ENCODE data around the gene CHST12.
"Not testable (repeated sequence)": the region's sequence is repeated elsewhere in the genome, so short reads cannot be mapped to it uniquely, and the experiment has no call there.

Gene CHST12

DNA sequence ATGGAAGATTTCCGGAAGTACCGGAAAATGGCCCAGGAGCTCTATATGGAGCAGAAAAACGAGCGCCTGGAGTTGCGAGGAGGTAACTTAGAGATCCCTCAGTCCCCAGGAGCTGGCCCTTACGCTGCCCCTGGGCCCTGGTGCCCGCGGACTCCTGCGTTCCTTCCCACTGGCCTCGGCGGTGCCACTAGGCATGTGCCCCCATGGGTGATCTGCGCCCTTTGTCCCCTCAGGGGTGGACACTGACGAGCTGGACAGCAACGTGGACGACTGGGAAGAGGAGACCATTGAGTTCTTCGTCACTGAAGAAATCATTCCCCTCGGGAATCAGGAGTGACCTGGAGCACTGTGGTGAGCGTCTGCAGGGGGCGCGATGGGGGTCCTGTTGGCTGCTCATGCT is 24.2 kb upstream of the CHST12 start:
- no peak for DNase-seq

DNA sequence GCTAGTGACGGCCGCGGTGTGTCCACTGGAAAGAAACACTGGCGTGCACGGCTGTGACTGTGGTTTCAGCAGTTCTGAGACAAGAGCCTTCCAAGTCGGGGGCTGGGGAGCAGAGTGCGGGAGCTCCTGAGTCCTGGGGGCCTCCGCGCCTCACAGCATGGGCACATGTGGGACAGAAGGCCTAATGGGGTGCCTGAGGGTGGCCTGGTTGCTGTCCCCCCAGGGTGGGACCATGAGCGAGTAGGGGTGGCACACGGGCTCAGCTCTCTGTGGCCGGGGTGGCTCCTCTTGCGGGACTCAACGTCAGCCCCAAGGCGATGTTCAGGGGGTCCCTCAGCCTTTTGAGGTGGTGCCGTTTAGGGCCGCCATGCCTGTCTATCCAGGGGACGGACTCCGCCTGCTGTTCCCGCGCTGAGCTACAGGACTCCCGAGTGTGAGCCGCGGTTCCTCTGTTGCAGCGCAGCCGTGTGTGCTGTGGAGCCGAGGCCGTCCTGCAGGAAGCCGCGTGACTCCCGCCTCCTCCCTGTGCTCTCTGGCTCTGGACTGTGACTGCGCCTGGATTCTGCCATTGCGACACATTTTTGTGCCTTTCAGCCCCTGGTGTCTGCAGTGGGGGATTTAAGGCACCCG is 23.5 kb upstream of the CHST12 start:
- DNase-seq, result no peak

DNA sequence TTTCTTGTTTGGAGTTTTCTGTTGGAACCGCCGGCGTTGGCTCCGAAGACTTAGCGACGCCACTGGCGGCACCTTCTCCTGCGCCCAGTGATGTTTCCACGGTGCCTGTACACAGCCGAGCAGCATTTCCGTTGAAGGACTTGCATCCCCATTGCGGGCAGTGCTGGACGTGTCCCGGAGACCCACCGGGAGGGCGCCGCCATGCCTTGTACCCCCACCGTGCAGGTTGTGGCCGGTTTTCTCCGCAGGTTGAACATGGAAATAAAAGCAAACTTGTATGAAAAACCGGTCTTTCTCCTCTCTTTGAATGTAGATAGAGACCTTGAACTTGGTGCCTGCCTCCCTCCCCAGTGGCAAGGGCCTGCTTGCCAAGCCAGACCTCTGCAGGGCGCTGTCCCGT is 22.9 kb upstream of the CHST12 start:
- DNase-seq, result no peak

DNA sequence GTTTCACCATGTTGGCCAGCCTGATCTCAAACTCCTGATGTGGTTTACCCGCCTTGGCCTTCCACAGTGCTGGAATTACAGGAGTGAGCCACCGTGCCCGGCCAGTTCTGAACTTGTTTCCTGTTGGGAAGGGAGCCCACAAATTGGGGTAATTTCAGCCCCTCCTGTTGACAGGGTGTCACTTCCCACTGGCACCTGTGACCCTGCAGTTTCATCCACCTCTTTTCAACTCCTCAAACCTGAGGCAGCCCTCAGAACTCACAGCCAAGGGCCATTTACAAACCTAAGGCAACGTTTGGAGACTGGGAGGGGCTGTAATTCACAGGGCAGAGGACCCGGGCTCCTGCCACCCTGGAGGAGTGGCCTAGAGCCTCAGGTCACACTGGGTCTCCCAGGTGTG is 22.2 kb upstream of the CHST12 start:
- DNase-seq, result no peak

DNA sequence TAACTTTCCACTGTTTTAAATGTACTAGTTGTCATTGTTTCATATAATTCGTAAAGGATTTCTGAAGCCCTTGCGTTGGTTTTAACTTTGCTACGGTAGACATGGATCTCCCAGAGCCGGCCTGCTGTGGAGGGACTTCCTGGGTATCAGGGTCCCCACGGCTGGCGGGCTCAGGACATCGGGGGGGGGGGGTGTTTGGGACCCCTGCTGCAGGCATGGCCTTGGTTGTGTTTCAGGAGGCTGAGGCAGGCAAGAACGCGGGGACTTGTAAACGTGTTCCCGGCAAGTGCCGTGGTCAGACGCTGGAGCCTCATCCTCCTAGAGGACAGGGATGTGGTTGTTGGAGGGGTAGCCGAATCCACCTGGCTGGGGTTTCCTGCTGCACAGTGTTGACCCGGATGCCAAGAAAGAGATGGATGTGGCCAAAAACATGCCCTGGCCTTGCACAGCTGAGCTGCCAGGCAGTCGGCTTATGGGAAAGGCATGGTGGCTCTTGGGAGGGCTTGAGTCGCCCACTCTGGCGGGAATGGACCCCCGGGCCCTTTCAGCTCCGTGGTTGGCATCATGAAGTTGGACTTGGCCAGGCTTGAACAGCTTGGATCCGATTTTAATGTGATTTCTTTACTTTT is 21.4 kb upstream of the CHST12 start:
- no peak for DNase-seq

- DNase-seq, result no peak
Measured at GRCh38 chr7:2383543-2384274, 19.7 kb upstream of the CHST12 start.

GRCh38 chr7:2384354-2385243 is 18.8 kb upstream of the CHST12 start:
- no peak for DNase-seq

- not testable (repeated sequence) for DNase-seq
Measured at GRCh38 chr7:2386122-2386521, 17.3 kb upstream of the CHST12 start.

- no peak for DNase-seq
Measured at GRCh38 chr7:2386964-2387669, 16.3 kb upstream of the CHST12 start.

DNA sequence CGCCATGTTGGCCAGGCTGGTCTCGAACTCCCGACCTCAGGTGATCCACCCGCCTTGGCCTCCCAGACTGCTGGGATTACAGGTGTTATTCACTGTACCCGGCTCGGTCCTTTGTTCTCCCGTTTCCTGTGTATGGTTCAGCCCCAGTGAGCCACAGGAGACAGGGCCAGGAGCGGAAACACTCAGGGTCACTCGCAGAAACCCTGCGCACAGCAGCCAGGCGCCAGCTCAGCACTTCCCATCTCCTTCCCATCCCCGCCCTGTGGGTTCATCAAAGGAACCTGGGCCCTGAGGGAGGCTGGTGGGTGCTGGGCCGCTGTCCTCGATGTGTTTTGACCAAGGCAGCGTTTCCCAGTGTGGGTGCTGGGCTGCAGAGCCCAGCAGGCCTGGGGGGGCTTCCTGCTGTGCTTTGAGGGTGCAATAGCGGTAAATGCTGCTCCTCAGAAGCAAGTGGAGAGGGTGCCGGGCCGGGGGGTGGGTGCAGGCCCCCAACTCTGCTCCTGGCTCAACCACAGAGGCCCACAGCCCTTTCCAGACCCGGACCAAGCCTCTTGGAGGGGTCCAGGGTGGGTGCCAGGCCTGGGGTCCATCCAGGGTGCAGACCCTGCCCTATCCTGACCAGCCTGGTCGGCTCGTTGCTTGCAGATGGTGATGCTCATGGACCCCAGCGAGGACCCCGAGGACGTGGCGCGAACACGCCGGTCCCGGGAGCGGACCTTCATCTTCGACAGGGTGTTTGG is 15.3 kb upstream of the CHST12 start:
- DNase-seq, result no peak

GRCh38 chr7:2388637-2388954 is 14.8 kb upstream of the CHST12 start:
- DNase-seq, result no peak

GRCh38 chr7:2390020-2390816 is 13.2 kb upstream of the CHST12 start:
- DNase-seq, result not testable (repeated sequence)

DNA sequence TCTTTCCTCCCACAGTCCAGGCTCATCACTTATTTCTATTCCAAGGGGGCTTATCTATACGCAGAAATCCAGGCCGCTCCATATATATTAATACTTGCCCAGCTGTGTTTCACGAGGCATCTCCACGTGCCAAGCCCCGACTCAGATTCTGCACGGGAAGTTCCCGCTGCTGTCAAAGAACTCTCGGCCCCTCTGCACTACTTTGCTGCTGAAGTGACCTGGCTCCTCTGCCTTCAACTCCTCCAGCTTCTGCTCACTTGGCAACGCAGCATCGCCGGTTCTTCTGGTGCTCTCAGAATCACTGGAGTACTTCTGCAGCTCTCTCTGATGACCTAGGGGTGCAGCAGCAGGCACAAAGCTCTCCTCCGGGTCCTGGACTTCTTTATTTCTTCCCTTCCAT is 9.7 kb upstream of the CHST12 start:
- no peak for DNase-seq

GRCh38 chr7:2394566-2395082 is 8.8 kb upstream of the CHST12 start:
- no peak for DNase-seq

GRCh38 chr7:2398506-2398905 is 4.9 kb upstream of the CHST12 start:
- no peak for DNase-seq

- no peak for DNase-seq
Measured at GRCh38 chr7:2399848-2400587, 3.4 kb upstream of the CHST12 start.

- DNase-seq, result no peak
Measured at GRCh38 chr7:2402687-2403013, 761 bp upstream of the CHST12 start.

- DNase-seq, result peak; percentile 44
Measured at GRCh38 chr7:2403718-2404648, 572 bp downstream of the CHST12 start.

- no peak for DNase-seq
Measured at GRCh38 chr7:2404714-2405119, 1.3 kb downstream of the CHST12 start.
